ENCODE measurements around the gene DUSP10. TPM values are rescaled to one million over a fixed set of nuclear protein-coding genes. Genes with fewer than 3 reads are reported as not detected.

Gene DUSP10
- total RNA-seq, 2 experiments from 2014 or later: 2.6 to 4.4 TPM

GRCh38 chr1:221714227-221715152 is 27.4 kb downstream of the DUSP10 start:
- Histone ChIP-seq H3K4me3 (ENCODE audit: low read depth, low read length, poor library complexity, severe bottlenecking) (no peak overlapping the region), H4K20me1 (ENCODE audit: insufficient read depth, low read length) (no peaks in the 10 kb centered on the region), H3K4me1 (ENCODE audit: insufficient read depth, low read length, poor library complexity, severe bottlenecking) (no peaks in the 10 kb centered on the region), H3K27ac (ENCODE audit: low read depth, low read length, poor library complexity, severe bottlenecking) (no peak overlapping the region), H3K36me3 (ENCODE audit: insufficient read depth, low read length) (no peaks in the 10 kb centered on the region), H3K79me2 (ENCODE audit: insufficient read depth, low read depth, low read length) (no peaks in the 10 kb centered on the region), H2AFZ (ENCODE audit: low read length) (no peak overlapping the region), H3K9me3 (ENCODE audit: low read length) (no peaks in the 10 kb centered on the region), H3K4me2 (ENCODE audit: low read length) (no peak overlapping the region), H3K9me2 (ENCODE audit: insufficient read depth, low read length) (no peaks in the 10 kb centered on the region)
- intact Hi-C loops (cut with micrococcal nuclease; ENCODE audit: unreplicated experiment): no loop called here
- no TSS peak for BruUV-seq (replicated peaks)
- TF ChIP-seq EZH2phosphoT487 (IDR thresholded peaks at IDR 0.05; ENCODE audit: borderline replicate concordance, low read depth, low read length): no peak
- TF ChIP-seq CTCF (conservative IDR thresholded peaks at IDR 0.05; ENCODE audit: low read length): no peak
- DNase-seq (ENCODE audit: low spot score): no peak
- ChIA-PET CTCF (ENCODE audit: unreplicated experiment) (no interaction called here), POLR2A (interaction anchor here (0.5 to 1.3 kb wide), 4 partner anchors 10 to 413 kb away, joined by 3 to 4 read pairs (median 3); no protein-coding TSS in a partner anchor)

- intact Hi-C loops (cut with micrococcal nuclease; ENCODE audit: unreplicated experiment): no loop called here
- ChIA-PET CTCF (ENCODE audit: unreplicated experiment) (no interaction called here), POLR2A (interaction anchor here (0.6 to 1.2 kb wide), 5 partner anchors 9 to 786 kb away, joined by 3 read pairs; no protein-coding TSS in a partner anchor)
- 0 out of 2 replicates have a peak overlapping the region, but pooled peaks have one; percentile 5 for H3K4me2 ChIP-seq (ENCODE audit: low read length)
- H2AFZ ChIP-seq (ENCODE audit: low read length): no peak overlapping the region
- no peaks in the 10 kb centered on the region for H3K9me3 ChIP-seq (ENCODE audit: low read length)
- H3K4me3 ChIP-seq (ENCODE audit: low read depth, low read length, poor library complexity, severe bottlenecking): no peak overlapping the region
- no peak overlapping the region for H3K27ac ChIP-seq (ENCODE audit: low read depth, low read length, poor library complexity, severe bottlenecking)
- no peak for DNase-seq (ENCODE audit: low spot score)
- H3K4me1 ChIP-seq (ENCODE audit: insufficient read depth, low read length, poor library complexity, severe bottlenecking): no peaks in the 10 kb centered on the region
- no peaks in the 10 kb centered on the region for H3K36me3 ChIP-seq (ENCODE audit: insufficient read depth, low read length)
- BruUV-seq (replicated peaks): no TSS peak
- H3K79me2 ChIP-seq (ENCODE audit: insufficient read depth, low read depth, low read length): no peaks in the 10 kb centered on the region
- no peaks in the 10 kb centered on the region for H4K20me1 ChIP-seq (ENCODE audit: insufficient read depth, low read length)
- no peaks in the 10 kb centered on the region for H3K9me2 ChIP-seq (ENCODE audit: insufficient read depth, low read length)
- no peak for TF ChIP-seq EZH2phosphoT487 (IDR thresholded peaks at IDR 0.05; ENCODE audit: borderline replicate concordance, low read depth, low read length)
- no peak for TF ChIP-seq CTCF (conservative IDR thresholded peaks at IDR 0.05; ENCODE audit: low read length)
Observed at GRCh38 chr1:221712776-221713431, 29.0 kb downstream of the DUSP10 start.

Data from OCI-LY7 (cell line).